H1 (cell line): ENCODE measurements around the gene ZNF763. TPM values are rescaled to one million over a fixed set of nuclear protein-coding genes. Genes with fewer than 3 reads are reported as not detected.

Experiments used
- CTCF ChIA-PET: fragments of 300-600 bp; sonication (Branson Sonifier 250); formaldehyde crosslinking; loops from one replicate; lab custom pipeline; 2021; ENCODE audit not compliant: partially characterized antibody; lab: Charles Lee
- POLR2A ChIA-PET: fragments of 300-600 bp; sonication (Branson Sonifier 250); formaldehyde crosslinking; loops from one replicate; lab custom pipeline; 2021; ENCODE audit warnings: inconsistent platforms; ENCODE audit not compliant: partially characterized antibody; lab: Charles Lee
- DNase-seq, 2 experiments: peaks; one replicate each; pipeline versions ENCODE4 v3.0.0 to v3.0.0-alpha.2; 2010 to 2022; ENCODE audit warnings: low spot score in 2 of 2, low read depth in 1 of 2, mixed read lengths in 1 of 2
- FAIRE-seq: peaks from 2 replicates; lab custom pipeline; 2011; peaks lifted over from hg19 to GRCh38; lab: Jason Lieb, UNC
- H2AFZ ChIP-seq: 2 replicates; pipeline ENCODE4 v1.8.1; 2012; ENCODE audit warnings: low read length, inconsistent platforms
- H2AK5ac ChIP-seq: 2 replicates; pipeline ENCODE4 v1.6.1; 2013; ENCODE audit warnings: low read depth, low read length
- H2BK120ac ChIP-seq: replicated peaks from 2 replicates; pipeline ENCODE3; 2013; ENCODE audit warnings: low read depth, low read length, inconsistent platforms
- H2BK12ac ChIP-seq: 2 replicates; pipeline ENCODE4 v1.6.1; 2013; ENCODE audit warnings: low read depth, low read length
- H2BK15ac ChIP-seq: 2 replicates; pipeline ENCODE4 v1.6.1; 2013; ENCODE audit warnings: low read length
- H2BK20ac ChIP-seq: 2 replicates; pipeline ENCODE4 v1.6.1; 2013; ENCODE audit warnings: low read length
- H2BK5ac ChIP-seq: 2 replicates; pipeline ENCODE4 v1.6.1; 2013; ENCODE audit warnings: low read depth, low read length
- H3K14ac ChIP-seq: 2 replicates; pipeline ENCODE4 v1.6.1; 2013; ENCODE audit warnings: inconsistent platforms; ENCODE audit not compliant: insufficient read length
- H3K18ac ChIP-seq: 2 replicates; pipeline ENCODE4 v1.6.1; 2013; ENCODE audit warnings: low read length; ENCODE audit errors: extremely low read depth
- H3K23ac ChIP-seq: 2 replicates; pipeline ENCODE4 v1.6.1; 2013; ENCODE audit warnings: inconsistent platforms; ENCODE audit not compliant: insufficient read length
- H3K23me2 ChIP-seq: 2 replicates; pipeline ENCODE4 v1.6.1; 2013; ENCODE audit warnings: low read depth, low read length
- H3K27ac ChIP-seq: 2 replicates; pipeline ENCODE4 v1.6.1; 2011; ENCODE audit warnings: low read depth, low read length, inconsistent platforms
- H3K27me3 ChIP-seq, 4 experiments: replicated peaks in 1 of 4; 1 replicate in 1 of 4; 2 replicates in 3 of 4; pipeline versions ENCODE4 v1.6.1 to v1.8.1; 2011 to 2013; ENCODE audit warnings: low read length in 3 of 4, mild to moderate bottlenecking in 3 of 4, inconsistent platforms in 2 of 4, mixed read lengths in 2 of 4, moderate library complexity in 1 of 4; ENCODE audit not compliant: control insufficient read depth in 3 of 4, insufficient read depth in 3 of 4; ENCODE audit errors: extremely low read depth in 1 of 4
- H3K36me3 ChIP-seq, 4 experiments: 2 replicates each; pipeline versions ENCODE4 v1.6.1 to v1.8.1; 2011 to 2013; ENCODE audit warnings: mild to moderate bottlenecking in 4 of 4, low read length in 3 of 4, moderate library complexity in 2 of 4, control low read depth in 1 of 4, inconsistent platforms in 1 of 4; ENCODE audit not compliant: insufficient read depth in 4 of 4, control insufficient read depth in 2 of 4
- H3K4ac ChIP-seq: replicated peaks from 2 replicates; pipeline ENCODE3; 2013; ENCODE audit warnings: low read length, low read depth, mixed read lengths, inconsistent platforms; ENCODE audit not compliant: insufficient read length
- H3K4me1 ChIP-seq, 4 experiments: replicated peaks in 1 of 4; 1 replicate in 1 of 4; 2 replicates in 3 of 4; pipeline versions ENCODE4 v1.6.1 to v1.8.1; 2011 to 2013; ENCODE audit warnings: low read length in 3 of 4, inconsistent platforms in 2 of 4, mixed read lengths in 1 of 4; ENCODE audit not compliant: insufficient read depth in 4 of 4, control insufficient read depth in 3 of 4
- H3K4me2 ChIP-seq, 2 experiments: 2 replicates each; pipeline versions ENCODE4 v1.6.1 to v1.8.1; 2011 to 2013; ENCODE audit warnings: low read depth in 2 of 2, low read length in 2 of 2, control low read depth in 1 of 2, inconsistent platforms in 1 of 2, mild to moderate bottlenecking in 1 of 2; ENCODE audit not compliant: insufficient read depth in 1 of 2
- H3K4me3 ChIP-seq, 4 experiments: fragments of 200-600, 300-600 bp in 1 of 4; sonication (generic), shearing (Covaris generic), sonication (Bioruptor Twin) in 1 of 4; 2 replicates each; pipeline versions ENCODE4 v1.5.1 to v1.8.1; 2011 to 2016; ENCODE audit warnings: low read length in 4 of 4, low read depth in 3 of 4, control low read depth in 2 of 4, inconsistent platforms in 2 of 4, mild to moderate bottlenecking in 2 of 4, mixed read lengths in 1 of 4, moderate library complexity in 1 of 4; ENCODE audit not compliant: insufficient read depth in 2 of 4; ENCODE audit errors: extremely low read depth in 1 of 4
- H3K56ac ChIP-seq: replicated peaks from 2 replicates; pipeline ENCODE3; 2013; ENCODE audit warnings: low read depth, mild to moderate bottlenecking, mixed read lengths, low read length, inconsistent platforms; ENCODE audit not compliant: insufficient read length
- H3K79me1 ChIP-seq: 2 replicates; pipeline ENCODE4 v1.6.1; 2013; ENCODE audit warnings: low read depth, low read length, control low read depth
- H3K79me2 ChIP-seq, 2 experiments: 2 replicates each; pipeline versions ENCODE4 v1.6.1 to v1.8.1; 2012 to 2013; ENCODE audit warnings: low read length in 2 of 2, mild to moderate bottlenecking in 2 of 2, inconsistent platforms in 1 of 2; ENCODE audit not compliant: insufficient read depth in 2 of 2, control insufficient read depth in 1 of 2
- H3K9ac ChIP-seq, 4 experiments: replicated peaks in 1 of 4; 1 replicate in 1 of 4; 2 replicates in 3 of 4; pipeline versions ENCODE4 v1.6.1 to v1.8.1; 2011 to 2013; ENCODE audit warnings: low read depth in 3 of 4, low read length in 3 of 4, control low read depth in 2 of 4, mild to moderate bottlenecking in 2 of 4, moderate library complexity in 2 of 4, inconsistent platforms in 1 of 4; ENCODE audit errors: extremely low read depth in 1 of 4
- H3K9me3 ChIP-seq, 2 experiments: 2 replicates each; pipeline versions ENCODE4 v1.6.1 to v1.8.1; 2012 to 2013; ENCODE audit warnings: mild to moderate bottlenecking in 2 of 2, moderate library complexity in 2 of 2, control low read depth in 1 of 2, inconsistent platforms in 1 of 2, low read depth in 1 of 2, low read length in 1 of 2, mixed read lengths in 1 of 2; ENCODE audit not compliant: insufficient read depth in 2 of 2
- H4K20me1 ChIP-seq, 2 experiments: replicated peaks in 1 of 2; 2 replicates each; pipeline versions ENCODE3 to v1.8.1; 2011 to 2013; ENCODE audit warnings: inconsistent platforms in 2 of 2, low read length in 2 of 2, mild to moderate bottlenecking in 1 of 2; ENCODE audit not compliant: insufficient read depth in 2 of 2, control insufficient read depth in 1 of 2
- H4K5ac ChIP-seq: 2 replicates; pipeline ENCODE4 v1.6.1; 2013; ENCODE audit warnings: low read length, low read depth, mixed read lengths, inconsistent platforms; ENCODE audit not compliant: insufficient read length
- H4K8ac ChIP-seq: 2 replicates; pipeline ENCODE4 v1.8.0; 2013; ENCODE audit warnings: mild to moderate bottlenecking, moderate library complexity, low read length, inconsistent platforms; ENCODE audit not compliant: insufficient read depth; ENCODE audit errors: extremely low read depth
- H4K91ac ChIP-seq: replicated peaks from 2 replicates; pipeline ENCODE3; 2013; ENCODE audit warnings: low read length, mixed read lengths, inconsistent platforms; ENCODE audit not compliant: insufficient read length
- ASH2L ChIP-seq: fragments of 200-600, 300-600 bp; sonication (generic); IDR thresholded peaks from one replicate; pipeline ENCODE4 v1.7.1; 2017; ENCODE audit warnings: low read length
- CHD1 ChIP-seq: IDR thresholded peaks from 2 replicates; pipeline ENCODE4 v1.6.1; 2012; ENCODE audit warnings: low read depth, low read length, improper control_type of control experiment
- JUN ChIP-seq: IDR thresholded peaks from 2 replicates; pipeline ENCODE4 v1.6.1; 2011; ENCODE audit warnings: low read depth, mild to moderate bottlenecking, improper control_type of control experiment, low read length
- KDM1A ChIP-seq: fragments of 200-600, 300-600 bp; sonication (generic); IDR thresholded peaks from 2 replicates; pipeline ENCODE4 v1.7.1; 2016; ENCODE audit warnings: mild to moderate bottlenecking, low read length, borderline replicate concordance
- MAFK ChIP-seq: IDR thresholded peaks from 2 replicates; pipeline ENCODE4 v1.6.1; 2012; ENCODE audit warnings: low read depth, mild to moderate bottlenecking, improper control_type of control experiment, low read length
- SRF ChIP-seq: IDR thresholded peaks from 2 replicates; pipeline ENCODE4 v1.6.1; 2011; ENCODE audit warnings: mild to moderate bottlenecking, low read depth, low read length, moderate library complexity
- USF2 ChIP-seq: IDR thresholded peaks from 2 replicates; pipeline ENCODE4 v1.6.1; 2011; ENCODE audit warnings: low read length, improper control_type of control experiment
- WGBS, 2 experiments: shearing (Covaris generic) in 1 of 2; methylation state at CpG; one replicate each; pipeline versions ENCODE4 v1.1.6 to v1.1.7; 2013 to 2015; ENCODE audit warnings: low lambda C conversion rate in 2 of 2, mixed read lengths in 2 of 2, inconsistent platforms in 1 of 2, low coverage in 1 of 2, missing lambda C conversion rate in 1 of 2; ENCODE audit not compliant: insufficient replicate concordance in 2 of 2, insufficient coverage in 1 of 2, insufficient read length in 1 of 2; ENCODE audit errors: extremely low coverage in 1 of 2, missing lambda C conversion rate in 1 of 2; 5-methylcytosine and 5-hydroxymethylcytosine counted together
- polyA plus RNA-seq, 7 experiments: library from polyadenylated mRNA; depleted of rRNA in 3 of 7; stranded (reverse) in 5 of 7; unstranded in 2 of 7; fragments of >200 nt in 5 of 7; fragments of 200-250 nt in 2 of 7; gene quantifications; 1 replicate in 5 of 7; 2 replicates in 1 of 7; 4 replicates in 1 of 7; pipeline versions ENCODE4 v1.2.1 to v1.2.3, GENCODE V29; 2011 to 2013; ENCODE audit warnings: missing spikeins in 2 of 7, mixed read lengths in 2 of 7
- total RNA-seq: library from RNA; stranded (reverse); fragmentation: NEBNext Ultra II Directional; extraction: Animal tissue kit (Norgen Biotek cat#: 25700); gene quantifications from 2 replicates; pipeline ENCODE4 v1.2.1, GENCODE V29; 2021

The ZNF763 gene
- total and polyA plus RNA-seq, 2 of the 8 experiments (the other 6 are each of a cell fraction or from before 2014, with no cell fraction given) = 0.39 to 1.7 TPM

- DNase-seq = no peak
- no peak overlapping the region for H2BK12ac ChIP-seq
- H2AK5ac ChIP-seq = no peak overlapping the region
- H3K18ac ChIP-seq = no peak overlapping the region
- H4K5ac ChIP-seq = no peak overlapping the region
- H3K27me3 ChIP-seq = no peaks in the 10 kb centered on the region
- no peaks in the 10 kb centered on the region; the same call in 1 of the 2 replicates for H3K79me1 ChIP-seq
- no peaks in the 10 kb centered on the region for H4K20me1 ChIP-seq
- no peaks in the 10 kb centered on the region for H3K23me2 ChIP-seq
- H4K91ac ChIP-seq = no peak overlapping the region
- peaks cover 0 to 15% of the 10 kb centered on the region in 2 experiments; a peak in 2 of 4 replicates for H3K79me2 ChIP-seq
- no peaks in the 10 kb centered on the region for H3K4me1 ChIP-seq
- no peak overlapping the region for H2AFZ ChIP-seq
- WGBS, 2 experiments = 97% methylated on average over 3 of the region's 3 CpGs; no CpG with 5 or more reads in 1 of the 2 experiments
- H2BK120ac ChIP-seq = no peak overlapping the region
- no peak overlapping the region for H3K4ac ChIP-seq
- H4K8ac ChIP-seq = no peak overlapping the region
- no peak overlapping the region for H3K4me2 ChIP-seq
- H3K4me3 ChIP-seq = no peak overlapping the region
- ChIA-PET CTCF (no interaction called here), POLR2A (no interaction called here)
- no peak overlapping the region for H3K9ac ChIP-seq
- peaks cover 0 to 7% of the 10 kb centered on the region in 2 experiments; a peak in 2 of 4 replicates for H3K9me3 ChIP-seq
- no peak overlapping the region for H3K14ac ChIP-seq
- FAIRE-seq = no peak
- H2BK5ac ChIP-seq = no peak overlapping the region
- H3K36me3 ChIP-seq = no peaks in the 10 kb centered on the region; a peak in 1 of 8 replicates
- H2BK20ac ChIP-seq = no peak overlapping the region
- H2BK15ac ChIP-seq = no peak overlapping the region
- no peak for TF ChIP-seq MAFK
- TF ChIP-seq KDM1A = no peak
- no peak for TF ChIP-seq SRF
- TF ChIP-seq JUN = no peak
- no peak for TF ChIP-seq ASH2L
- TF ChIP-seq CHD1 = no peak
- TF ChIP-seq USF2 = no peak
- no peak overlapping the region for H3K27ac ChIP-seq
- no peak overlapping the region for H3K23ac ChIP-seq
- no peak overlapping the region for H3K56ac ChIP-seq
These were observed 33.8 kb upstream of the ZNF763 start for GRCh38 chr19:11931051-11931450.
